GM12878 (cell line): ENCODE results near the gene RNF150. TPM values are rescaled to one million over a fixed set of nuclear protein-coding genes. Genes with fewer than 3 reads are reported as not detected.
A peak's percentile ranks its signal among the peaks of the same experiment; 100 is the strongest.

ENCODE experiments used
- ATAC-seq: fragments of 200-7000 bp; cut with Tn5 transposase; 3 replicates; pipeline ENCODE4 v1.9.1; 2020; ENCODE audit warnings: mild to moderate bottlenecking, moderate library complexity
- BruUV-seq: library from RNA; stranded (reverse); fragments of 400-500 nt; replicated peaks from 2 replicates; lab custom pipeline; 2021; lab: Mats Ljungman, UMichigan
- CTCF ChIA-PET: fragments of 300-600 bp; sonication (Branson Sonifier 250); formaldehyde crosslinking; extraction: SDS; loops from one replicate; lab custom pipeline; 2021; ENCODE audit warnings: inconsistent platforms; lab: Yijun Ruan, JAX
- POLR2A ChIA-PET: fragments of 350-600 bp; formaldehyde crosslinking; extraction: SDS; loops from one replicate; lab custom pipeline; 2021; ENCODE audit warnings: inconsistent platforms; lab: Charles Lee
- RAD21 ChIA-PET: fragments of 300-600 bp; sonication (Branson Sonifier 250); formaldehyde crosslinking; loops from one replicate; lab custom pipeline; 2023; ENCODE audit warnings: antibody characterized with exemption; ENCODE audit not compliant: unreplicated experiment; lab: Charles Lee
- SMC1A ChIA-PET: fragments of 300-600 bp; sonication (Branson Sonifier 250); formaldehyde crosslinking; loops from one replicate; lab custom pipeline; 2023; ENCODE audit not compliant: unreplicated experiment, uncharacterized antibody; lab: Charles Lee
- DNase-seq: peaks from one replicate; pipeline ENCODE4 v3.0.0-alpha.2; 2011; ENCODE audit warnings: low read depth, low spot score
- FAIRE-seq: peaks from 3 replicates; lab custom pipeline; 2011; peaks lifted over from hg19 to GRCh38; lab: Jason Lieb, UNC
- H2AFZ ChIP-seq: 2 replicates; pipeline ENCODE4 v1.6.0; 2011; ENCODE audit warnings: low read depth, low read length, control low read depth; ENCODE audit not compliant: control insufficient read depth
- H3K27ac ChIP-seq: 2 replicates; pipeline ENCODE4 v1.5.1; 2011; ENCODE audit warnings: control low read depth; ENCODE audit not compliant: control insufficient read depth, insufficient read depth
- H3K27me3 ChIP-seq, 2 experiments: replicated peaks in 1 of 2; 2 replicates each; pipeline versions ENCODE4 v1.6.0 to v1.6.1; 2011; ENCODE audit warnings: low read length in 1 of 2; ENCODE audit not compliant: control insufficient read depth in 2 of 2, insufficient read depth in 2 of 2
- H3K36me3 ChIP-seq, 2 experiments: 2 replicates each; pipeline ENCODE4 v1.5.1; 2011; ENCODE audit warnings: low read length in 1 of 2; ENCODE audit not compliant: control insufficient read depth in 2 of 2, insufficient read depth in 2 of 2
- H3K4me1 ChIP-seq: 2 replicates; pipeline ENCODE4 v1.6.1; 2011; ENCODE audit warnings: mild to moderate bottlenecking, low read length, moderate library complexity, mixed read lengths; ENCODE audit not compliant: control insufficient read depth, insufficient read depth
- H3K4me2 ChIP-seq: 2 replicates; pipeline ENCODE4 v1.6.0; 2011; ENCODE audit warnings: control low read depth; ENCODE audit not compliant: control insufficient read depth, insufficient read depth
- H3K4me3 ChIP-seq: fragments of 200-600 bp; sonication (generic); 2 replicates; pipeline ENCODE4 v1.5.1; 2016
- H3K79me2 ChIP-seq: 2 replicates; pipeline ENCODE4 v1.6.0; 2011; ENCODE audit warnings: low read length; ENCODE audit not compliant: control insufficient read depth, insufficient read depth
- H3K9ac ChIP-seq: 2 replicates; pipeline ENCODE4 v1.8.0; 2011; ENCODE audit warnings: low read length, control low read depth, mixed read lengths; ENCODE audit not compliant: control insufficient read depth, insufficient read depth
- H3K9me3 ChIP-seq: replicated peaks from 3 replicates; pipeline ENCODE4 v1.5.1; 2011; ENCODE audit warnings: mild to moderate bottlenecking, low read length; ENCODE audit not compliant: control insufficient read depth, insufficient read depth
- H4K20me1 ChIP-seq: 2 replicates; pipeline ENCODE4 v1.6.0; 2011; ENCODE audit not compliant: control insufficient read depth, insufficient read depth
- ASH2L ChIP-seq: fragments of 300-600, 200-600 bp; sonication (generic); IDR thresholded peaks from 2 replicates; pipeline ENCODE4 v1.6.1; 2017; ENCODE audit warnings: low read depth, mild to moderate bottlenecking, borderline replicate concordance
- CHD1 ChIP-seq: IDR thresholded peaks from 2 replicates; pipeline ENCODE4 v1.6.1; 2012; ENCODE audit warnings: low read depth, low read length, improper control_type of control experiment
- GABPA ChIP-seq: IDR thresholded peaks from 2 replicates; pipeline ENCODE4 v1.6.1; 2014; ENCODE audit warnings: antibody characterized with exemption, low read depth, mild to moderate bottlenecking, inconsistent platforms
- MLLT1 ChIP-seq: fragments of 450-650 bp; IDR thresholded peaks from 2 replicates; pipeline ENCODE4 v1.6.1; 2016; ENCODE audit warnings: mild to moderate bottlenecking
- MTA2 ChIP-seq: fragments of 450-650 bp; IDR thresholded peaks from 2 replicates; pipeline ENCODE4 v1.6.1; 2016; ENCODE audit warnings: low read depth, mild to moderate bottlenecking, moderate library complexity
- NFIC ChIP-seq: IDR thresholded peaks from 2 replicates; pipeline ENCODE4 v1.6.1; 2012; ENCODE audit warnings: low read depth, mild to moderate bottlenecking, inconsistent platforms, low read length, moderate library complexity
- SPI1 ChIP-seq: IDR thresholded peaks from 2 replicates; pipeline ENCODE4 v1.6.1; 2011; ENCODE audit warnings: low read depth, mild to moderate bottlenecking, low read length, moderate library complexity, borderline replicate concordance; ENCODE audit not compliant: insufficient read depth
- SUZ12 ChIP-seq: fragments of 200-600 bp; sonication (generic); IDR thresholded peaks from one replicate; pipeline ENCODE4 v1.6.1; 2018; ENCODE audit warnings: antibody characterized with exemption, mild to moderate bottlenecking; ENCODE audit not compliant: unreplicated experiment
- ZNF24 ChIP-seq: fragments of 450-650 bp; IDR thresholded peaks from 2 replicates; pipeline ENCODE4 v1.6.1; 2017; ENCODE audit warnings: antibody characterized with exemption, mild to moderate bottlenecking
- ZNF687 ChIP-seq: fragments of 450-650 bp; IDR thresholded peaks from 2 replicates; pipeline ENCODE4 v1.6.1; 2017; ENCODE audit warnings: mild to moderate bottlenecking, moderate library complexity
- WGBS: methylation state at CpG from one replicate; pipeline ENCODE4 v1.1.6; 2016; ENCODE audit warnings: low lambda C conversion rate; ENCODE audit not compliant: insufficient replicate concordance, insufficient coverage; ENCODE audit errors: missing lambda C conversion rate; 5-methylcytosine and 5-hydroxymethylcytosine counted together
- in situ Hi-C: fragments of 300-500 bp; cut with MboI; formaldehyde crosslinking; loops from 9 replicates; pipeline ENCODE4 v1.14.3; 2018; ENCODE audit warnings: mixed read lengths
- intact Hi-C: fragments of 100-400 bp; cut with micrococcal nuclease; formaldehyde crosslinking; loops from one replicate; pipeline ENCODE4 v1.14.2; 2022; ENCODE audit not compliant: unreplicated experiment
- polyA plus RNA-seq, 11 experiments: library from polyadenylated mRNA; depleted of rRNA in 4 of 11; unstranded in 6 of 11; stranded (reverse) in 5 of 11; fragments of >200 nt; fragmentation: Nextera tagmentation in 4 of 11; fragmentation: Illumina TruSeq in 1 of 11; extraction: Ambion mirVana in 4 of 11; extraction: Trizol in 1 of 11; gene quantifications; 1 replicate in 1 of 11; 2 replicates in 10 of 11; pipeline versions ENCODE4 v1.2.1 to v1.2.3, GENCODE V29; 2011 to 2016; ENCODE audit warnings: inconsistent platforms in 2 of 11, missing spikeins in 2 of 11, low read depth in 1 of 11
- total RNA-seq, 4 experiments: library from RNA; depleted of rRNA in 3 of 4; stranded (reverse); fragments of >200 nt in 3 of 4; fragmentation: Illumina TruSeq in 1 of 4; extraction: Trizol in 1 of 4; gene quantifications; 2 replicates each; pipeline versions ENCODE4 v1.2.1 to v1.2.3, GENCODE V29; 2013 to 2021

Gene RNF150
- total and polyA plus RNA-seq, 10 of the 15 experiments (the other 5 are each of a cell fraction or from before 2014, with no cell fraction given), result 0.01 to 2.3 (median 0.04) TPM; not detected in 6

GRCh38 chr4:140982613-140983340 lies 150.5 kb downstream of the RNF150 start:
- FAIRE-seq (no peak), ATAC-seq (peak; percentile 65), DNase-seq (no peak)
- H3K9me3 ChIP-seq, result no peaks in the 10 kb centered on the region
- no peak overlapping the region for H3K4me2 ChIP-seq
- ChIA-PET SMC1A (no interaction called here), POLR2A (interaction anchor here (0.7 kb wide), 1 partner anchor 328 kb away, joined by 7 read pairs; no protein-coding TSS in a partner anchor), CTCF (no interaction called here), RAD21 (no interaction called here)
- H3K27me3 ChIP-seq, result no peaks in the 10 kb centered on the region
- no TSS peak for BruUV-seq
- intact Hi-C loops (no loop called here), in situ Hi-C loops (no loop called here)
- TF ChIP-seq CHD1 (no peak), SUZ12 (no peak), MLLT1 (0 out of 2 replicates have a peak, but pooled peaks have one; percentile 21), MTA2 (peak; percentile 19; the same call in 1 of the 2 replicates), ZNF24 (peak; percentile 70), NFIC (no peak), GABPA (no peak), ZNF687 (no peak), ASH2L (no peak), SPI1 (peak; percentile 79; the same call in 1 of the 2 replicates)
- H3K36me3 ChIP-seq, result no peaks in the 10 kb centered on the region
- no peak overlapping the region for H3K9ac ChIP-seq
- no peaks in the 10 kb centered on the region for H4K20me1 ChIP-seq
- WGBS, result 39% methylated on average over 5 of the region's 5 CpGs
- no peaks in the 10 kb centered on the region for H3K4me1 ChIP-seq
- no peak overlapping the region for H2AFZ ChIP-seq
- no peak overlapping the region for H3K27ac ChIP-seq
- H3K4me3 ChIP-seq, result no peak overlapping the region
- H3K79me2 ChIP-seq, result no peaks in the 10 kb centered on the region
